ENCODE data around the gene SUMF1.

The SUMF1 gene

GRCh38 chr3:4418156-4418555 is 48.9 kb downstream of the SUMF1 start:
- peak in 1 of 2 donors; percentile 35 for DNase-seq (ENCODE audit: extremely low read depth in 1 of 2, low read depth in 1 of 2)

GRCh38 chr3:4417449-4417848 is 49.6 kb downstream of the SUMF1 start:
- no peak for DNase-seq (ENCODE audit: extremely low read depth in 1 of 2, low read depth in 1 of 2)

GRCh38 chr3:4416961-4417360 is 50.1 kb downstream of the SUMF1 start:
- DNase-seq (ENCODE audit: extremely low read depth in 1 of 2, low read depth in 1 of 2) = peak in 1 of 2 donors; percentile 63

- DNase-seq (ENCODE audit: extremely low read depth in 1 of 2, low read depth in 1 of 2) = no peak
Measured at GRCh38 chr3:4416427-4416945, 50.6 kb downstream of the SUMF1 start.

GRCh38 chr3:4413467-4413866 is 53.6 kb downstream of the SUMF1 start:
- no peak for DNase-seq (ENCODE audit: extremely low read depth in 1 of 2, low read depth in 1 of 2)

GRCh38 chr3:4411833-4412232 is 55.2 kb downstream of the SUMF1 start:
- no peak for DNase-seq (ENCODE audit: extremely low read depth in 1 of 2, low read depth in 1 of 2)

- no peak for DNase-seq (ENCODE audit: extremely low read depth in 1 of 2, low read depth in 1 of 2)
Measured at GRCh38 chr3:4411236-4411635, 55.8 kb downstream of the SUMF1 start.

- DNase-seq (ENCODE audit: extremely low read depth in 1 of 2, low read depth in 1 of 2) = no peak
Measured at GRCh38 chr3:4410606-4411005, 56.5 kb downstream of the SUMF1 start.

GRCh38 chr3:4409971-4410573 is 57.0 kb downstream of the SUMF1 start:
- DNase-seq (ENCODE audit: extremely low read depth in 1 of 2, low read depth in 1 of 2) = no peak

- DNase-seq (ENCODE audit: extremely low read depth in 1 of 2, low read depth in 1 of 2) = peak in 1 of 2 donors; percentile 29
Measured at GRCh38 chr3:4409415-4409814, 57.7 kb downstream of the SUMF1 start.

- DNase-seq (ENCODE audit: extremely low read depth in 1 of 2, low read depth in 1 of 2) = no peak
Measured at GRCh38 chr3:4408958-4409357, 58.1 kb downstream of the SUMF1 start.

GRCh38 chr3:4407941-4408340 is 59.1 kb downstream of the SUMF1 start:
- no peak for DNase-seq (ENCODE audit: extremely low read depth in 1 of 2, low read depth in 1 of 2)

GRCh38 chr3:4406746-4407568 is 60.1 kb downstream of the SUMF1 start:
- no peak for DNase-seq (ENCODE audit: extremely low read depth in 1 of 2, low read depth in 1 of 2)

GRCh38 chr3:4404881-4405280 is 62.2 kb downstream of the SUMF1 start:
- no peak for DNase-seq (ENCODE audit: extremely low read depth in 1 of 2, low read depth in 1 of 2)

GRCh38 chr3:4401441-4401840 is 65.6 kb downstream of the SUMF1 start:
- peak in 1 of 2 donors; percentile 53 for DNase-seq (ENCODE audit: extremely low read depth in 1 of 2, low read depth in 1 of 2)

- DNase-seq (ENCODE audit: extremely low read depth in 1 of 2, low read depth in 1 of 2) = no peak
Measured at GRCh38 chr3:4399476-4399875, 67.6 kb downstream of the SUMF1 start.

- DNase-seq (ENCODE audit: extremely low read depth in 1 of 2, low read depth in 1 of 2) = no peak
Measured at GRCh38 chr3:4398941-4399245, 68.2 kb downstream of the SUMF1 start.

- DNase-seq (ENCODE audit: extremely low read depth in 1 of 2, low read depth in 1 of 2) = no peak
Measured at GRCh38 chr3:4398120-4398940, 68.7 kb downstream of the SUMF1 start.

GRCh38 chr3:4397466-4397865 is 69.6 kb downstream of the SUMF1 start:
- DNase-seq (ENCODE audit: extremely low read depth in 1 of 2, low read depth in 1 of 2) = no peak

- no peak for DNase-seq (ENCODE audit: extremely low read depth in 1 of 2, low read depth in 1 of 2)
Measured at GRCh38 chr3:4396542-4396941, 70.5 kb downstream of the SUMF1 start.

GRCh38 chr3:4396006-4396405 is 71.1 kb downstream of the SUMF1 start:
- no peak for DNase-seq (ENCODE audit: extremely low read depth in 1 of 2, low read depth in 1 of 2)

GRCh38 chr3:4395448-4395847 is 71.6 kb downstream of the SUMF1 start:
- no peak for DNase-seq (ENCODE audit: extremely low read depth in 1 of 2, low read depth in 1 of 2)

Measured in stimulated activated CD8-positive, alpha-beta memory T cell treated with anti-CD3 and anti-CD28 coated beads, Interleukin-7, amount 100 ng/mL, for 48 hours (primary cell).